K562 (cell line): Measurements from ENCODE around the gene TBX1. TPM values are rescaled to one million over a fixed set of nuclear protein-coding genes. Genes with fewer than 3 reads are reported as not detected.

Experiments
- ARNT ChIP-seq, 2 experiments: fragments of 450-650 bp; IDR thresholded peaks; 2 replicates each; pipeline ENCODE4 v1.6.1; 2016; ENCODE audit warnings: mild to moderate bottlenecking in 1 of 2
- HDAC6 ChIP-seq: IDR thresholded peaks from 2 replicates; pipeline ENCODE4 v1.6.1; 2012; ENCODE audit warnings: low read depth, mild to moderate bottlenecking, control low read depth, inconsistent platforms, low read length, moderate library complexity
- MCM3 ChIP-seq: fragments of 450-650 bp; IDR thresholded peaks from 2 replicates; pipeline ENCODE4 v1.6.1; 2016
- MCM5 ChIP-seq: fragments of 450-650 bp; IDR thresholded peaks from 2 replicates; pipeline ENCODE4 v1.6.1; 2016; ENCODE audit warnings: low read depth
- POLR3A ChIP-seq: IDR thresholded peaks from 2 replicates; pipeline ENCODE4 v1.6.1; 2011; ENCODE audit warnings: borderline replicate concordance, mild to moderate bottlenecking, moderate library complexity; ENCODE audit not compliant: insufficient read length, insufficient read depth; ENCODE audit errors: extremely low read depth
- SETDB1 ChIP-seq: IDR thresholded peaks from one replicate; pipeline ENCODE4 v1.6.1; 2012; ENCODE audit warnings: low read length, control low read depth, inconsistent platforms
- SMARCA4 ChIP-seq: fragments of 450-650 bp; IDR thresholded peaks from 2 replicates; pipeline ENCODE4 v1.6.1; 2016
- SPI1 ChIP-seq: IDR thresholded peaks from 2 replicates; pipeline ENCODE4 v1.6.1; 2011; ENCODE audit warnings: low read depth, low read length, control low read depth, borderline replicate concordance
- U2AF1 ChIP-seq: fragments of 200-400 bp; formaldehyde crosslinking; optimal IDR thresholded peaks from 2 replicates; pipeline ENCODE3; 2017; ENCODE audit warnings: mild to moderate bottlenecking, low read depth, low read length, moderate library complexity
- ZNF764 ChIP-seq: fragments of 250-450 bp; sonication (Bioruptor Pico); IDR thresholded peaks from 2 replicates; pipeline ENCODE4 v1.4.0; 2020; ENCODE audit warnings: low read depth, mild to moderate bottlenecking, moderate library complexity
- polyA plus RNA-seq, 8 experiments: library from polyadenylated mRNA; depleted of rRNA in 4 of 8; stranded (reverse) in 5 of 8; unstranded in 3 of 8; fragments of >200 nt; fragmentation: Nextera tagmentation in 2 of 8; fragmentation: Illumina TruSeq in 1 of 8; extraction: Ambion mirVana in 2 of 8; extraction: Trizol in 1 of 8; gene quantifications; 2 replicates each; pipeline versions ENCODE4 v1.2.1 to v1.2.3, GENCODE V29; 2011 to 2014; ENCODE audit warnings: inconsistent platforms in 1 of 8, missing spikeins in 1 of 8
- total RNA-seq, 7 experiments: library from RNA; depleted of rRNA in 6 of 7; stranded (reverse); fragments of >200 nt in 6 of 7; fragmentation: Illumina TruSeq in 2 of 7; extraction: Trizol in 2 of 7; gene quantifications; 2 replicates each; pipeline versions ENCODE4 v1.2.1 to v1.2.3, GENCODE V29; 2011 to 2021; ENCODE audit warnings: low replicate concordance in 1 of 7
- TF ChIP-seq, protein P1 (sequence below), 2 experiments: fragments of 450-650 bp in 1 of 2; sonication (generic) in 1 of 2; formaldehyde crosslinking in 1 of 2; IDR thresholded peaks; 2 replicates each; pipeline versions ENCODE4 v1.7.1 to v1.9.0; 2016 to 2022; ENCODE audit warnings: inconsistent platforms in 1 of 2, mild to moderate bottlenecking in 1 of 2, missing genetic modification reagents in 1 of 2
- TF ChIP-seq, protein P2 (sequence below): fragments of 250-450 bp; sonication (Bioruptor Pico); IDR thresholded peaks from 2 replicates; pipeline ENCODE4 v1.4.0; 2020

Gene TBX1
- total and polyA plus RNA-seq, 9 of the 15 experiments (the other 6 are each of a cell fraction or from before 2014, with no cell fraction given), result 0.07 to 35.0 (median 3.9) TPM

GRCh38 chr22:19748991-19749664 lies 11.4 kb upstream of the TBX1 start (continued):
- TF ChIP-seq, protein P1, sequence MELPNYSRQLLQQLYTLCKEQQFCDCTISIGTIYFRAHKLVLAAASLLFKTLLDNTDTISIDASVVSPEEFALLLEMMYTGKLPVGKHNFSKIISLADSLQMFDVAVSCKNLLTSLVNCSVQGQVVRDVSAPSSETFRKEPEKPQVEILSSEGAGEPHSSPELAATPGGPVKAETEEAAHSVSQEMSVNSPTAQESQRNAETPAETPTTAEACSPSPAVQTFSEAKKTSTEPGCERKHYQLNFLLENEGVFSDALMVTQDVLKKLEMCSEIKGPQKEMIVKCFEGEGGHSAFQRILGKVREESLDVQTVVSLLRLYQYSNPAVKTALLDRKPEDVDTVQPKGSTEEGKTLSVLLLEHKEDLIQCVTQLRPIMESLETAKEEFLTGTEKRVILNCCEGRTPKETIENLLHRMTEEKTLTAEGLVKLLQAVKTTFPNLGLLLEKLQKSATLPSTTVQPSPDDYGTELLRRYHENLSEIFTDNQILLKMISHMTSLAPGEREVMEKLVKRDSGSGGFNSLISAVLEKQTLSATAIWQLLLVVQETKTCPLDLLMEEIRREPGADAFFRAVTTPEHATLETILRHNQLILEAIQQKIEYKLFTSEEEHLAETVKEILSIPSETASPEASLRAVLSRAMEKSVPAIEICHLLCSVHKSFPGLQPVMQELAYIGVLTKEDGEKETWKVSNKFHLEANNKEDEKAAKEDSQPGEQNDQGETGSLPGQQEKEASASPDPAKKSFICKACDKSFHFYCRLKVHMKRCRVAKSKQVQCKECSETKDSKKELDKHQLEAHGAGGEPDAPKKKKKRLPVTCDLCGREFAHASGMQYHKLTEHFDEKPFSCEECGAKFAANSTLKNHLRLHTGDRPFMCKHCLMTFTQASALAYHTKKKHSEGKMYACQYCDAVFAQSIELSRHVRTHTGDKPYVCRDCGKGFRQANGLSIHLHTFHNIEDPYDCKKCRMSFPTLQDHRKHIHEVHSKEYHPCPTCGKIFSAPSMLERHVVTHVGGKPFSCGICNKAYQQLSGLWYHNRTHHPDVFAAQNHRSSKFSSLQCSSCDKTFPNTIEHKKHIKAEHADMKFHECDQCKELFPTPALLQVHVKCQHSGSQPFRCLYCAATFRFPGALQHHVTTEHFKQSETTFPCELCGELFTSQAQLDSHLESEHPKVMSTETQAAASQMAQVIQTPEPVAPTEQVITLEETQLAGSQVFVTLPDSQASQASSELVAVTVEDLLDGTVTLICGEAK (IDR thresholded peaks at IDR 0.05), result no peak
- TF ChIP-seq, protein P1 (CRISPR knock-in tag; IDR thresholded peaks at IDR 0.05), result peak; percentile 26; the same call in 1 of the 2 replicates
- TF ChIP-seq ARNT (IDR thresholded peaks at IDR 0.05) (no peak), SPI1 (no peak), SETDB1 (peak; percentile 73), MCM3 (peak; percentile 7; the same call in 1 of the 2 replicates), SMARCA4 (no peak), ZNF764 (CRISPR knock-in tag) (0 out of 2 replicates have a peak, but pooled peaks have one; percentile 57), HDAC6 (0 out of 2 replicates have a peak, but pooled peaks have one; percentile 47), U2AF1 (no peak), POLR3A (no peak), MCM5 (0 out of 2 replicates have a peak, but pooled peaks have one; percentile 70)
- TF ChIP-seq, protein P2, sequence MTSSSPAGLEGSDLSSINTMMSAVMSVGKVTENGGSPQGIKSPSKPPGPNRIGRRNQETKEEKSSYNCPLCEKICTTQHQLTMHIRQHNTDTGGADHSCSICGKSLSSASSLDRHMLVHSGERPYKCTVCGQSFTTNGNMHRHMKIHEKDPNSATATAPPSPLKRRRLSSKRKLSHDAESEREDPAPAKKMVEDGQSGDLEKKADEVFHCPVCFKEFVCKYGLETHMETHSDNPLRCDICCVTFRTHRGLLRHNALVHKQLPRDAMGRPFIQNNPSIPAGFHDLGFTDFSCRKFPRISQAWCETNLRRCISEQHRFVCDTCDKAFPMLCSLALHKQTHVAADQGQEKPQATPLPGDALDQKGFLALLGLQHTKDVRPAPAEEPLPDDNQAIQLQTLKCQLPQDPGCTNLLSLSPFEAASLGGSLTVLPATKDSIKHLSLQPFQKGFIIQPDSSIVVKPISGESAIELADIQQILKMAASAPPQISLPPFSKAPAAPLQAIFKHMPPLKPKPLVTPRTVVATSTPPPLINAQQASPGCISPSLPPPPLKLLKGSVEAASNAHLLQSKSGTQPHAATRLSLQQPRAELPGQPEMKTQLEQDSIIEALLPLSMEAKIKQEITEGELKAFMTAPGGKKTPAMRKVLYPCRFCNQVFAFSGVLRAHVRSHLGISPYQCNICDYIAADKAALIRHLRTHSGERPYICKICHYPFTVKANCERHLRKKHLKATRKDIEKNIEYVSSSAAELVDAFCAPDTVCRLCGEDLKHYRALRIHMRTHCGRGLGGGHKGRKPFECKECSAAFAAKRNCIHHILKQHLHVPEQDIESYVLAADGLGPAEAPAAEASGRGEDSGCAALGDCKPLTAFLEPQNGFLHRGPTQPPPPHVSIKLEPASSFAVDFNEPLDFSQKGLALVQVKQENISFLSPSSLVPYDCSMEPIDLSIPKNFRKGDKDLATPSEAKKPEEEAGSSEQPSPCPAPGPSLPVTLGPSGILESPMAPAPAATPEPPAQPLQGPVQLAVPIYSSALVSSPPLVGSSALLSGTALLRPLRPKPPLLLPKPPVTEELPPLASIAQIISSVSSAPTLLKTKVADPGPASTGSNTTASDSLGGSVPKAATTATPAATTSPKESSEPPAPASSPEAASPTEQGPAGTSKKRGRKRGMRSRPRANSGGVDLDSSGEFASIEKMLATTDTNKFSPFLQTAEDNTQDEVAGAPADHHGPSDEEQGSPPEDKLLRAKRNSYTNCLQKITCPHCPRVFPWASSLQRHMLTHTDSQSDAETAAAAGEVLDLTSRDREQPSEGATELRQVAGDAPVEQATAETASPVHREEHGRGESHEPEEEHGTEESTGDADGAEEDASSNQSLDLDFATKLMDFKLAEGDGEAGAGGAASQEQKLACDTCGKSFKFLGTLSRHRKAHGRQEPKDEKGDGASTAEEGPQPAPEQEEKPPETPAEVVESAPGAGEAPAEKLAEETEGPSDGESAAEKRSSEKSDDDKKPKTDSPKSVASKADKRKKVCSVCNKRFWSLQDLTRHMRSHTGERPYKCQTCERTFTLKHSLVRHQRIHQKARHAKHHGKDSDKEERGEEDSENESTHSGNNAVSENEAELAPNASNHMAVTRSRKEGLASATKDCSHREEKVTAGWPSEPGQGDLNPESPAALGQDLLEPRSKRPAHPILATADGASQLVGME, result 0 out of 2 replicates have a peak, but pooled peaks have one; percentile 17
